Neural cell (in vitro differentiated cells): Measurements from ENCODE around the gene ZBTB6. TPM values are rescaled to one million over a fixed set of nuclear protein-coding genes. Genes with fewer than 3 reads are reported as not detected.

Experiments used
- H2AFZ ChIP-seq: fragments of 200-600, 300-800 bp; sonication (generic), shearing (Covaris generic); 2 replicates; pipeline ENCODE4 v1.6.0; 2014; ENCODE audit warnings: low read depth, mild to moderate bottlenecking, antibody characterized with exemption, low read length, moderate library complexity
- H3F3A ChIP-seq: fragments of 200-600 bp; shearing (Covaris generic); 2 replicates; pipeline ENCODE4 v1.6.1; 2016; ENCODE audit warnings: mild to moderate bottlenecking, moderate library complexity, mixed read lengths, antibody characterized with exemption, low read length; ENCODE audit not compliant: insufficient read depth, poor library complexity, severe bottlenecking
- H3K27ac ChIP-seq: fragments of 200-600, 300-800 bp; sonication (generic), shearing (Covaris generic); 2 replicates; pipeline ENCODE4 v1.5.1; 2014; ENCODE audit warnings: mild to moderate bottlenecking, low read length, moderate library complexity
- H3K27me3 ChIP-seq: fragments of 300-800, 200-600 bp; sonication (generic), shearing (Covaris generic); 2 replicates; pipeline ENCODE4 v1.6.0; 2014; ENCODE audit warnings: mild to moderate bottlenecking, low read depth, low read length, moderate library complexity; ENCODE audit not compliant: insufficient read depth
- H3K36me3 ChIP-seq: fragments of 300-800, 200-600 bp; sonication (generic), shearing (Covaris generic); 2 replicates; pipeline ENCODE4 v1.5.1; 2014; ENCODE audit warnings: mild to moderate bottlenecking, antibody characterized with exemption, low read length, moderate library complexity; ENCODE audit not compliant: insufficient read depth
- H3K4me2 ChIP-seq: fragments of 300-800, 200-600 bp; sonication (generic), shearing (Covaris generic); 2 replicates; pipeline ENCODE4 v1.6.0; 2014; ENCODE audit warnings: mild to moderate bottlenecking, low read length
- H3K4me3 ChIP-seq: fragments of 300-800, 200-600 bp; sonication (generic), shearing (Covaris generic); 2 replicates; pipeline ENCODE4 v1.5.1; 2014; ENCODE audit warnings: mild to moderate bottlenecking, low read length, moderate library complexity
- H3K79me2 ChIP-seq: fragments of 200-600 bp; shearing (Covaris generic); replicated peaks from 2 replicates; pipeline ENCODE4 v1.6.0; 2014; ENCODE audit warnings: mild to moderate bottlenecking, low read length, moderate library complexity; ENCODE audit not compliant: insufficient read depth
- H3K9ac ChIP-seq: fragments of 300-800, 200-600 bp; sonication (generic), shearing (Covaris generic); 2 replicates; pipeline ENCODE4 v1.6.1; 2016; ENCODE audit warnings: mild to moderate bottlenecking, low read length, mixed read lengths
- H3K9me2 ChIP-seq: fragments of 200-600 bp; shearing (Covaris generic); 2 replicates; pipeline ENCODE4 v1.6.1; 2016; ENCODE audit warnings: mild to moderate bottlenecking, low read length, mixed read lengths; ENCODE audit not compliant: insufficient read depth
- H3K9me3 ChIP-seq: fragments of 200-600, 300-800 bp; sonication (generic), shearing (Covaris generic); 2 replicates; pipeline ENCODE4 v1.6.1; 2016; ENCODE audit warnings: mild to moderate bottlenecking, mixed run types, low read length, moderate library complexity, mixed read lengths
- H4K20me1 ChIP-seq: fragments of 200-600 bp; shearing (Covaris generic); 2 replicates; pipeline ENCODE4 v1.6.1; 2016; ENCODE audit warnings: mild to moderate bottlenecking, mixed run types; ENCODE audit not compliant: insufficient read depth
- EP300 ChIP-seq: fragments of 450-650 bp; conservative IDR thresholded peaks from 2 replicates; pipeline ENCODE4 v1.6.1; 2014; ENCODE audit warnings: antibody characterized with exemption, mild to moderate bottlenecking, moderate library complexity; ENCODE audit not compliant: poor library complexity, severe bottlenecking
- EZH2 ChIP-seq: fragments of 200-600, 300-800 bp; shearing (Covaris generic), sonication (generic); IDR thresholded peaks from 2 replicates; pipeline ENCODE4 v1.6.1; 2014; ENCODE audit warnings: antibody characterized with exemption, low read length, borderline replicate concordance, mild to moderate bottlenecking; ENCODE audit not compliant: insufficient read depth, poor library complexity, severe bottlenecking
- MXI1 ChIP-seq: fragments of 450-650 bp; conservative IDR thresholded peaks from 2 replicates; pipeline ENCODE4 v1.6.1; 2014; ENCODE audit warnings: antibody characterized with exemption, mild to moderate bottlenecking; ENCODE audit not compliant: poor library complexity, severe bottlenecking
- POLR2AphosphoS5 ChIP-seq: IDR thresholded peaks from 2 replicates; pipeline ENCODE4 v1.6.1; 2012
- RAD21 ChIP-seq: fragments of 450-650 bp; conservative IDR thresholded peaks from 2 replicates; pipeline ENCODE4 v1.6.1; 2014; ENCODE audit warnings: antibody characterized with exemption, mild to moderate bottlenecking, moderate library complexity
- SMC3 ChIP-seq: fragments of 450-650 bp; conservative IDR thresholded peaks from 2 replicates; pipeline ENCODE4 v1.6.1; 2014; ENCODE audit warnings: antibody characterized with exemption, mild to moderate bottlenecking, moderate library complexity; ENCODE audit not compliant: poor library complexity
- TAF1 ChIP-seq: IDR thresholded peaks from 2 replicates; pipeline ENCODE4 v1.6.1; 2012; ENCODE audit warnings: low read depth
- polyA plus RNA-seq: library from polyadenylated mRNA; depleted of rRNA; stranded (reverse); fragments of >200 nt; gene quantifications from 2 replicates; pipeline ENCODE4 v1.2.3, GENCODE V29; 2014
- TF ChIP-seq, protein P1 (sequence below): fragments of 450-650 bp; IDR thresholded peaks from 2 replicates; pipeline ENCODE4 v1.5.1; 2014; ENCODE audit warnings: antibody characterized with exemption, mild to moderate bottlenecking, moderate library complexity; ENCODE audit not compliant: poor library complexity, severe bottlenecking
- TF ChIP-seq, protein P2 (sequence below): IDR thresholded peaks from 2 replicates; pipeline ENCODE4 v1.6.1; 2012; ENCODE audit warnings: borderline replicate concordance

ZBTB6 gene
- polyA plus RNA-seq, 1 donor from 2014 or later = 20.1 TPM

DNA sequence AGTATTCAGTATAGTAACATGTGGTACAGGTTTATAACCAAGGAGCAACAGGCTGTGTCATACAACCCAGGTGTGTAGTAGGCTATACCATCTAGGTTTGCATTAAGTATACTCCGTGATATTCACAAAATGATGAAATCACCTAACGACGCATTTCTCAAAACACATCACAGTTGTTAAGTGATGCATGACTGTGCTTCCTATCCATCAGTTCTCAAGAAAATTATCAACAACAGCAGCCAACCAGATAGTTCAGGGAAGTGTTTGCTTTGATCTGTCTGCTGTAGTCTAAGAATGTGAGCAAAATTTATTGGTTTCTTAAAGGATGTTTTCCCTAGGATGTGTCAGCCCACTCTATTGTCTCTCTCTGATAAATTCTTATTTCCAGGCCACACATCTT, 10.8 kb upstream of the ZBTB6 start:
- H3K27me3 ChIP-seq = no peaks in the 10 kb centered on the region
- H4K20me1 ChIP-seq = no peaks in the 10 kb centered on the region
- H3K36me3 ChIP-seq = no peaks in the 10 kb centered on the region
- H2AFZ ChIP-seq = no peak overlapping the region
- TF ChIP-seq EZH2 = no peak
- no peak for TF ChIP-seq SMC3
- no peak for TF ChIP-seq TAF1
- H3K9ac ChIP-seq = no peak overlapping the region
- no peaks in the 10 kb centered on the region for H3K9me3 ChIP-seq
- H3K27ac ChIP-seq = no peak overlapping the region
- no peak overlapping the region for H3K4me3 ChIP-seq
- H3K79me2 ChIP-seq = peaks cover 22% of the 10 kb centered on the region
- no peaks in the 10 kb centered on the region for H3K9me2 ChIP-seq
- H3F3A ChIP-seq = no peaks in the 10 kb centered on the region
- H3K4me2 ChIP-seq = no peak overlapping the region

DNA sequence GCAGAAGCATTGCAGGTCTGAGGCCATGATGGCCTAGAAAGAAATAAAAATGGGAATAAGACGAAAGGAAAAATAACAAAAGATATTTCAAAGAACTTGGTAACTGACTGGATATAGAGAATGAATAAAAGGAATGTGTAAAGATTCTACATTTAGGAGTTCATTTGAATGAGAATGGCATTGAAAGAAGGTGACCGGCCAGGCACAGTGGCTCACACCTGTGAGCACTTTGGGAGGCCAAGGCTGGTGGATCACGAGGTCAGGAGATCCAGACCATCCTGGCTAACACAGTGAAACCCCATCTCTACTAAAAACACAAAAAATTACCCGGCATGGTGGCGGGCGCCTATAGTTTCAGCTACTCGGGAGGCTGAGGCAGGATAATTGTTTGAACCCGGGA, 9.6 kb upstream of the ZBTB6 start:
- Histone ChIP-seq H3K9me3 (no peaks in the 10 kb centered on the region), H3K27ac (no peak overlapping the region), H3F3A (no peaks in the 10 kb centered on the region), H4K20me1 (no peaks in the 10 kb centered on the region), H2AFZ (no peak overlapping the region), H3K9me2 (no peaks in the 10 kb centered on the region), H3K36me3 (no peaks in the 10 kb centered on the region), H3K79me2 (peaks cover 12% of the 10 kb centered on the region), H3K9ac (no peak overlapping the region), H3K4me3 (no peak overlapping the region), H3K27me3 (no peaks in the 10 kb centered on the region), H3K4me2 (no peak overlapping the region)
- TF ChIP-seq SMC3 = no peak
- TF ChIP-seq EZH2 = no peak
- TF ChIP-seq, protein P1, sequence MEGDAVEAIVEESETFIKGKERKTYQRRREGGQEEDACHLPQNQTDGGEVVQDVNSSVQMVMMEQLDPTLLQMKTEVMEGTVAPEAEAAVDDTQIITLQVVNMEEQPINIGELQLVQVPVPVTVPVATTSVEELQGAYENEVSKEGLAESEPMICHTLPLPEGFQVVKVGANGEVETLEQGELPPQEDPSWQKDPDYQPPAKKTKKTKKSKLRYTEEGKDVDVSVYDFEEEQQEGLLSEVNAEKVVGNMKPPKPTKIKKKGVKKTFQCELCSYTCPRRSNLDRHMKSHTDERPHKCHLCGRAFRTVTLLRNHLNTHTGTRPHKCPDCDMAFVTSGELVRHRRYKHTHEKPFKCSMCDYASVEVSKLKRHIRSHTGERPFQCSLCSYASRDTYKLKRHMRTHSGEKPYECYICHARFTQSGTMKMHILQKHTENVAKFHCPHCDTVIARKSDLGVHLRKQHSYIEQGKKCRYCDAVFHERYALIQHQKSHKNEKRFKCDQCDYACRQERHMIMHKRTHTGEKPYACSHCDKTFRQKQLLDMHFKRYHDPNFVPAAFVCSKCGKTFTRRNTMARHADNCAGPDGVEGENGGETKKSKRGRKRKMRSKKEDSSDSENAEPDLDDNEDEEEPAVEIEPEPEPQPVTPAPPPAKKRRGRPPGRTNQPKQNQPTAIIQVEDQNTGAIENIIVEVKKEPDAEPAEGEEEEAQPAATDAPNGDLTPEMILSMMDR = no peak
- TF ChIP-seq, protein P2, sequence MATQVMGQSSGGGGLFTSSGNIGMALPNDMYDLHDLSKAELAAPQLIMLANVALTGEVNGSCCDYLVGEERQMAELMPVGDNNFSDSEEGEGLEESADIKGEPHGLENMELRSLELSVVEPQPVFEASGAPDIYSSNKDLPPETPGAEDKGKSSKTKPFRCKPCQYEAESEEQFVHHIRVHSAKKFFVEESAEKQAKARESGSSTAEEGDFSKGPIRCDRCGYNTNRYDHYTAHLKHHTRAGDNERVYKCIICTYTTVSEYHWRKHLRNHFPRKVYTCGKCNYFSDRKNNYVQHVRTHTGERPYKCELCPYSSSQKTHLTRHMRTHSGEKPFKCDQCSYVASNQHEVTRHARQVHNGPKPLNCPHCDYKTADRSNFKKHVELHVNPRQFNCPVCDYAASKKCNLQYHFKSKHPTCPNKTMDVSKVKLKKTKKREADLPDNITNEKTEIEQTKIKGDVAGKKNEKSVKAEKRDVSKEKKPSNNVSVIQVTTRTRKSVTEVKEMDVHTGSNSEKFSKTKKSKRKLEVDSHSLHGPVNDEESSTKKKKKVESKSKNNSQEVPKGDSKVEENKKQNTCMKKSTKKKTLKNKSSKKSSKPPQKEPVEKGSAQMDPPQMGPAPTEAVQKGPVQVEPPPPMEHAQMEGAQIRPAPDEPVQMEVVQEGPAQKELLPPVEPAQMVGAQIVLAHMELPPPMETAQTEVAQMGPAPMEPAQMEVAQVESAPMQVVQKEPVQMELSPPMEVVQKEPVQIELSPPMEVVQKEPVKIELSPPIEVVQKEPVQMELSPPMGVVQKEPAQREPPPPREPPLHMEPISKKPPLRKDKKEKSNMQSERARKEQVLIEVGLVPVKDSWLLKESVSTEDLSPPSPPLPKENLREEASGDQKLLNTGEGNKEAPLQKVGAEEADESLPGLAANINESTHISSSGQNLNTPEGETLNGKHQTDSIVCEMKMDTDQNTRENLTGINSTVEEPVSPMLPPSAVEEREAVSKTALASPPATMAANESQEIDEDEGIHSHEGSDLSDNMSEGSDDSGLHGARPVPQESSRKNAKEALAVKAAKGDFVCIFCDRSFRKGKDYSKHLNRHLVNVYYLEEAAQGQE = no peak
- no peak for TF ChIP-seq MXI1
- no peak for TF ChIP-seq POLR2AphosphoS5
- no peak for TF ChIP-seq EP300
- TF ChIP-seq TAF1 = no peak
- no peak for TF ChIP-seq RAD21

DNA sequence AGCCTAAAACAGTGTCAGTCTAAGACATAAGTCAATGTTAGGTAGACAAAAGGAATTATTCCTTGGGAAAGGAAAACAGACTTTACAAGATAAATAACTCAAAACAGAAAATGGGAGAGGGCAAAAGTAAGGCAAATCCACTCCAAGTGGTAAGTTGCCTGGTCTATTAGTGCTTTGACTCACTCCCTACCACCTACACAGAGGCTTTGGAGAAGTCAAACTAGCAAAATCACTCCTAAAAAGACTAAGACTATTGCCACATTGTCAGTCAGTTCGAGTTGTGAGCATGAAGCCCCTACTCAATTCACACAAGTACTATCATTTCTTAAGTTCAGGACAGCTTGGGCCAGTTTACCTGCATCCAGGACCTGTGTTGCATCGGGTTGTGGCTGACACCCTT, 5.2 kb upstream of the ZBTB6 start:
- no peaks in the 10 kb centered on the region for H3F3A ChIP-seq
- peaks cover 6% of the 10 kb centered on the region for H3K79me2 ChIP-seq
- no peaks in the 10 kb centered on the region for H3K9me2 ChIP-seq
- TF ChIP-seq POLR2AphosphoS5 (no peak), RAD21 (no peak), SMC3 (no peak), EZH2 (no peak), MXI1 (no peak), EP300 (no peak), TAF1 (no peak)
- TF ChIP-seq, protein P2 = no peak
- TF ChIP-seq, protein P1 = no peak
- H3K36me3 ChIP-seq = no peaks in the 10 kb centered on the region
- H3K4me3 ChIP-seq = no peak overlapping the region
- no peak overlapping the region for H2AFZ ChIP-seq
- no peak overlapping the region for H3K9ac ChIP-seq
- H3K4me2 ChIP-seq = no peak overlapping the region
- H3K27me3 ChIP-seq = no peaks in the 10 kb centered on the region
- H3K9me3 ChIP-seq = no peaks in the 10 kb centered on the region
- no peak overlapping the region for H3K27ac ChIP-seq
- H4K20me1 ChIP-seq = no peaks in the 10 kb centered on the region
